NCI-H2171 treated with DMSO at 0.1 percent for 48 hours (cell line): Measurements from ENCODE around the gene CFAP46.
"Not testable (repeated sequence)": the region's sequence is repeated elsewhere in the genome, so short reads cannot be mapped to it uniquely, and the experiment has no call there.

ENCODE experiments used
- DNase-seq: peaks from one replicate; lab custom pipeline; 2025; lab: John Stamatoyannopoulos, UW

CFAP46 gene

DNA sequence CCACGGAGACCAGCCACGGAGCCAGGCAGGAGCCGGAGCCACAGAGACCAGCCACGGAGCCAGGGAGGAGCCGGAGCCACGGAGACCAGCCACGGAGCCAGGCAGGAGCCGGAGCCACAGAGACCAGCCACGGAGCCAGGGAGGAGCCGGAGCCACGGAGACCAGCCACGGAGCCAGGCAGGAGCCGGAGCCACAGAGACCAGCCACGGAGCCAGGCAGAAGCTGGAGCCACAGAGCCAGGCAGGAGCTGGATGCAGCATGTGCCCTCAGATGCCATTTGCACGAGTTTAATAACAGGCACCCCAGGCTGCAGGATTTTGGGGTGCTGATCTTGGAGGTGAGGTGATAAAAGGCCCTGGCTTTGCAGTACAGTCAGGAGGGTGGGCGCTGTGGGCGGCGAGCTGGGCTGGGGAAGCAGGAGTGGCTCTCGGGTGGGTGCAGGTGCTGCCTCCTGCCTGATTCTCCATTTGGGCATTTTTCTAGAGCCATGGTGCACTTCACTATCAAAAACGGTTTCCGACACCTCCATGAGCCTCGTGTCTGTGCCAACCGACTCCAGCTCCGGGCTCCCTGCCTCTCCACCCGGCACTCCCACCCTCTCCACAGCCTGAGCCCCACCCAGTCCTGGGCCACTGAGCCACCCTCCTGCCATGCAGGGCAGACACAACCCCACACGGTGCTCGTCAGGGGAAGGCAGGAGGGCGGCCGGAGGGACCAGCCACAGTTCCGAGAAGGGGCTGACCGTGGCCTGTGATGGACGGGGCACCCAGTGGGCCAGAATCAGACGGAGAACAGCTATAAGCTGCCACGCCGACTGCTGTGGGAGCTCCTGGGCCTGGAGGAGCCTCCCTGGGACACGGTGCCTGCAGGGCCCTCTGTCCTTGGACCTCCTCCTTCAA lies 115.6 kb downstream of the CFAP46 start:
- no peak for DNase-seq

DNA sequence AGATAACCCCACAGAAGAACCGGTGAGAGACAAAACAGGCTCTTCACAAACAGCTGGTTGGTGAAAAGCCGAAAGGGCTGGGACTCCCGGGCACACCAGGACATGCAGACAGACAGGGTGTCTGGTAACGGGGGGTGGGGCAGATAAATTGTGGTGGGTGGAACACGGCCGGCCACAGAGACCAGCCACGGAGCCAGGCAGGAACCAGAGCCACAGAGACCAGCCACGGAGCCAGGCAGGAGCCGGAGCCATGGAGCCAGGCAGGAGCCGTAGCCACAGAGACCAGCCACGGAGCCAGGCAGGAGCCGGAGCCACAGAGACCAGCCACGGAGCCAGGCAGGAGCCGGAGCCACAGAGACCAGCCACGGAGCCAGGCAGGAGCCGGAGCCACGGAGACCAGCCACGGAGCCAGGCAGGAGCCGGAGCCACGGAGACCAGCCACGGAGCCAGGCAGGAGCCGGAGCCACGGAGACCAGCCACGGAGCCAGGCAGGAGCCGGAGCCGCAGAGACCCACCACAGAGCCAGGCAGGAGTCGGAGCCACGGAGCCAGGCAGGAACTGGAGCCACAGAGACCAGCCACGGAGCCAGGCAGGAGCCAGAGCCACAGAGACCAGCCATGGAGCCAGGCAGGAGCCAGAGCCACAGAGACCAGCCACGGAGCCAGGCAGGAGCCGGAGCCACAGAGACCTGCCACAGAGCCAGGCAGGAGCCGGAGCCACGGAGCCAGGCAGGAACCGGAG lies 116.4 kb downstream of the CFAP46 start:
- DNase-seq, result not testable (repeated sequence)

DNA sequence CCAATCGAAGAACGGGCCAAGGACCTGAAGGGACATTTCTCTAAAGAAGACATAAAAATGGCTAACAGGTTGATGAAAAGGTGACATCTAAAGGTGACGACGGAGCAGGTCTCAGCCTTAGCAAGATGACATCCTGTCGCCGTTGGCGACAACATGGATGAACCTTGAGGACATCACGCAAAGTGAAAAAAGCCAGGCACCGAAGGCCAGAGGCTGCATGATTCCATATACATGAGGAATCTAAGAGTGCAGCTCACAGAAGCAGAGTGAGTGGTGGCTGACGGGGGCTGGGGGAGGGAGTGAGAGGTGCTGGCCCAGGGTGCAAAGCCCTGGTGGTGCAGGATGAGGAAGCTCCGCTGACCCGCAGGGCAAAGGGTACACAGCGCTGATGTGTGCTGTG lies 122.3 kb downstream of the CFAP46 start:
- DNase-seq, result no peak

DNA sequence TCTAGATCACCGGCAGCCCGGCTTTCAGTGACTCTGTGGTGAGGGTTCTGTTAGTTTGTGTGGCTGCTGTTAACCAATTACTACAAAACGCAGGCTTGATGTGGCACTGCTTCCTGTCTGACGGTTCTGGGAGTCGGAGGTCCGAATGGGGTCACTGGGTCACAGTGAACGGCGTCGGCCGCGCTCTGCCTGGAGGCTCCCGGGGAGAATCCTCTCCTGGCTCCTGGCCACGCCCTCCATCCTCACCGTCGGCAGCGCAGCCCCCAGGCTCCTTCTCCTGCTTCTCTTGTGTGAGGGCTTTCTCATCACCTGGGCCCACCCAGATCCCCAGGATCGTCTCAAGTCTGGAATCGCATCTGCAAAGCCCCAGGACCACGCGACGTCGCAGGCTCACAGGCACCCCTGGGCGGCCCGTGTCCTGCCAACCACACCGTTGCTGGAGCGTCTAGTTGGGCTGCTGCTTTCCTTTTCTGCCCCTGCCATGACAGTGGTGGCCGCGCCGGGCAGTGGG lies 124.6 kb downstream of the CFAP46 start:
- no peak for DNase-seq

DNA sequence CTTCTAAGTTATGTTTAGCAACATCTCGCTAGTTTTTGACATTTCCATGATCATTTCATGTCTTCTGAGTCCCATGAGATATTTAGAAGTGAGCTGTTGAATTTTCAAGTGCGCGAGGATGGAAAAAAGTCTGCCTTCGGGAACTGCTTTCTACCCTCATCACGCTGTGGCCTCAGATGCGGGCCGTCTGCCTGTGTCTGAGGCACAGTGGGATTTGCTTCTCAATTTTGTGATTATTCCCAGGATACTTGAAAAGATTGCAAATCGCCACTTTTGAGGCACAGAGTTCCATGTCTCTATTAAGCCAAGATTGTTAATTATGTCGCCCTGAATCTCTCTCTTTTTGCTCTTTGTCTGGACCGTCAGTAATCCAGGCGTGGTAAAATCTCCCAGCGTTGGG lies 125.7 kb downstream of the CFAP46 start:
- no peak for DNase-seq

DNA sequence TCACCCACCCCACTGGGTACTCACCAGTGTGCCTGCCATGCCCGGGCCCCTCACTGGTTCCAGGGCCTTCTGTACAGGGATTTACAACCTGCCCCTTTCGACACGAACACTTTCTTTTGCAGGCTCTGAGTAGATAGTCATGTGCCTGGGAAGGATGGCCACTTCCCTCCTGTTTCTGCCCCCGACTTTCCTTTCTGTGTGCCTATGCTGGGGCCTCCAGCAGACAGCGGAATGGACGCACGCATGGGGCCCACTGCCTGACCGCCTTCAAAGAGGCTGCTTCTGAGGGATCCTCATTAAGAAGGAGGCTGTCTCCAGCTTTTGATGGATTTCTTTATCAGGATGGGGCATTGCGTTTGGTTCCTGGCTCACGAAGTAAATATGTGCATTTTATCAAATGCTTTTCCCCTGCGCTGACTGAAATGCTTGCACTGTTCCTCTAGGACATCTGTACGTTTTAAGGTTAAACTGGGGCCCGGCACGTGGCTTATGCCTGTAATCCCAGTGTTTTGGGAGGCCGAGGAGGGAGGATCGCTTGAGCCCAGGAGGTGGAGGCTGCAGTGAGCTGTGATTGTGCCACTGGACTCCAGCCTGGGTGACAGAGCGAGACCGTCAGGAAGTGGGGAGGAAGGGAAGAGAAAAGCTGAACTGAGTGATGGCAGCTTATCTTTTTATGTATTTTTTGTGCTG lies 127.1 kb downstream of the CFAP46 start:
- no peak for DNase-seq

DNA sequence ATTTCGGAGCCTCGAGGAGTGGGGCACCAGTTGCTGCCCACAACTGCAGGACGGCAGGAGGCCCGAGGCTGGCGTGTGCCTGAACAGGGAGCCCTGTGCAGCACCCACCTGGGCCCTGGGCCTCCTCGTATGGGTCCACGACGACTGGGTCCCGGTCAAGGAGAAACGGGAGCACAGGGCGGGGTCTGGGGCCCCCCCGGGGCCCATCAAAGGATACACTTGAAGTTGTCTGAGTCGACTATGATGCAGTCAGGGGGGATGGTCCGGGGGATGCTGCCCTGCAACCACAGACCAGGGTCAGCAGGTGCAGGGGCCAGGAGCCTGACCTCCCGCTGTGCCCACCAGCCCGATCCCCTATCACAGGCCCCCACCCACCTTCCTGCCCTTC lies 127.9 kb downstream of the CFAP46 start:
- DNase-seq, result no peak

DNA sequence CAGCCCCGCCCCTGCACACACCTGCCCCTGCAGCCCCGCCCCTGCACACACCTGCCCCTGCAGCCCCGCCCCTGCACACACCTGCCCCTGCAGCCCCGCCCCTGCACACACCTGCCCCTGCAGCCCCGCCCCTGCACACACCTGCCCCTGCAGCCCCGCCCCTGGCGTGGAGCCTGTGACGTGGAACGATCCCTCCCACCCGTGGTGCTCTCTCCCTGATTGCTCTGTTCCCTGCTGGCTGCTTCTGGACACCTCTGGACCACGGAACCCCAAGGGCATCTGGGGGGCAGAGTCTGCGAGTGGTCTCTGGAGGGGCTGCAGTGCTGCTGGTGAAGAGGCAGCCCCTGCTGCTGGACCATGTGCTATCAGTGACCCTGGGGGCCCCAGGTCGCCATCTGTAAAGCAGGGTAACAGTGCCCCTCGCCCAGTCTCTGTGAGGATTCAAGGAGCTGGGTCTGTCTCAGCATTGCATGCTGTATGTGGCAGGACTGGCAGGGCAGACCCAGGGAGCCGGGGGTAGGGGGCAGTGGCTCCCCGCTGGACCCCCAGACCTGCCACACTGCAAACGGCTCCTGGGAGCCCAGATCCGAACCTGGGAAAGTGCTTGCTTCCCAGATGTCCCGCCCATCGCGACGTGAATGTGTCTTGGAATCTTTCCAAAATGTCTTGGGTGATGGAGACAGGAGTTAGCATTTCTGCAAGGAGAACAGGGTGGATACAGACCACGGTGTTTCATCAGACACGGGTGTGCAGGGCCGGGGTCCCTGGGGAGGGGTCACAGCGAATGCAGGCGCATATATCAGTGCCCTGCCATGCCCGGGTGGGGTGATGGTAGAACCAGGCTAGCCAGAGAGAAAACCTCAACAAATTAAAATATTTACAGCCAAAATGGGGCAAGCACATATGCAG lies 128.6 kb downstream of the CFAP46 start:
- no peak for DNase-seq

DNA sequence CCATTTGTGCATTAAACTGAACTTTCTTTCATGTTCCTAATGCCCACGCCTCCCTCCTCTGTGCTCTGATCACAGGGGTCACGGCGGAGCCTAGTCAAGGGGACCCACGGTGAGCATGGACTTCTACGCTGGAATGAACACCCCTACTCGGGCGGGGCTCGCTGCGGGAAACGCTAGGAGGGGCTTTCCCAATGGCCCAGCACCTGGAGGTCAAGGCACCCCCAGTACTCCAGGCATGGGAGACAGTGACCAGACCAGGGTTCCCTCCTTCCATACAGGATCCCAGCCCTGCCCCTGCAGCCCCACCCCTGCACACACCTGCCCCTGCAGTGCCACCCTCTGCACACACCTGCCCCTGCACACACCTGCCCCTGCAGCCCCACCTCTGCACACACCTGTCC lies 129.4 kb downstream of the CFAP46 start:
- no peak for DNase-seq

DNA sequence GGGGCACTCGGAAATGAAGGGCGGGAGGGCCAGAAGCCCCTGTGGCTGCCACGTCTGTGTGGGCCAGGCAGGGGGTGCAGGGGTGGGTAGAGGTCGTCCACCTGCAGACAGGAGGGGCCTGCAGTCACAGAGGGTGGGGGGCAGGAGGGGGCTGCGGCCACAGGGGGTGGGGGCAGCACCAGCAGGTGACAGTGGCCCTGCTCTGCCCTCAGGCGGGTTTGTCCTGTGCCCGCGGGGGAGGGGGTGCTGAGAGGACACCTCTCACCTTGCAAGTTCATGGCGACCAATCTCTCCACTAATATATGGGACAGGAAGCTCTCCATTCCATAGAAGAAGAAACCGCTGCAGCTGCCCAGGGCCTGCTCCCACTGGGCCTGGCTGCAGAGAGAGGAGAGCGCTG lies 129.8 kb downstream of the CFAP46 start:
- no peak for DNase-seq

DNA sequence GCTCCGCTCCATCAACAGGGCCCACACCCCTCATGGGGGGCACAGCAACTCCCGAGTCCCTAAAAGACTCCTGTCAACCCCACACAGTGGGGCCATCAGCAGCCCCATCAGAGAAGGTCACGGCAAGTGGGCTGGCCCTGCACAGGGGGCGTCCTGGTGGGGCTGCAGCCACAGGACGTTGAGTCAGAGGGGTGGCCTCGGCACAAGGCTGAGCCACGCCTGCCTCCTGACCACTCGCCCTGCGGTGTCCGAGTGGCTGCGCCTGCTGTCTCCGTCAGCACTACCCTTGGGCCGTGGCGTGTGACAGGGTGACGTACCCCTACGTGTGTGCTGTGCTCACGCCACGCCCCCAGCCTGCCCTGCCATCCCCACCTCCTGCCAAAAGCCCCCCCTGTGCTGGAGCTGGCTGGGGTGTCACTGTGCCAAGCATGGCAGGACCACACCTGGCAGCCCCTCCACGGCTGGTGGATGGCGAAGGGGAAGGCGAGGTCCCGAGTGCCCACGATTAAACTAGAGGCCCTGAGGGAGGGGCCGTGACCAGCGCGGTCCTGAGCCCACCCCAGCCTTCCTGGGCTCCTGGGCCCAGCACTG lies 130.4 kb downstream of the CFAP46 start:
- DNase-seq, result no peak

DNA sequence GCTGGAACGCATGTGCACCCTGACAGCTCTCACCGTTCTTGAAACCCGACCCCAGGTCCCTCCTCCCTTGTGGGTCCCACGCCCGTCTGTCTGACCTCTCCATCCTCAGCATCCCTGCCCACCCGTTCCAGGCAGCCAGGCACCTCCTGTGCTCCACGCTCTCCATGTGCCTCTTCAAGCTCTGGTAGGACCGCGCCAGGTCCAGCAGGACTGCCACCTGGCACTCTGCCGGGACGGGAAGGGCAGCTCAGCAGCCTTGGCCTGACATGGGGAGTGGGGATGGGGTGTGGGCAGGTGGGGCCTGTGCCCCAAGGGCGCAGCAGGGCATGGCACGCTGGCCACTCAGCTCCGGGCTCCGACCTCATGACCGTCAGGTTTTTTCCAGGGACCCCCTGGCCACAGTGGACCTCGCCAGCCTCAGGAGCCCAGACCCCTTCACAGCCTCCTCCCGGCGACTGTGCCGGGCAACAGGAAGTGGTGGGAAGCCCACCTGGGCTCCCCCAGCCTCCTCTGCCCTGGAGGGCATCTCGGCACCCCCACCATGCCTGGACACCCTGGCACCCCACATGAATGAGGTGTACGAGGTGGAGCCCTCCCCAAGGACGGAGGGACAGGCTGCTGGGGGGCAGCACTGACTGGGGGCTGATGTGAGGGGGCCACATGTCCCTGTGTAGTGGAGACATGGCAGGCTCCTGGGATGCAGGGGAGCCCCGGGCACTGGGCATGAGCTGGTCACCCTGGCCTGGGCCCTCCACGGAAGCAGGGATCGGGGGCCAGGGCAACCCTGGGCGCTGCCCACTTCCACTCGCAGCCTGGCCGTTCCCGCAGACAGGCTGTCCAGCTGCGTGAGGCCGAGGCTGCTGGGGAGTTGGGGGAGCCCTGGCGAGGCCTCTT lies 131.3 kb downstream of the CFAP46 start:
- DNase-seq, result no peak

DNA sequence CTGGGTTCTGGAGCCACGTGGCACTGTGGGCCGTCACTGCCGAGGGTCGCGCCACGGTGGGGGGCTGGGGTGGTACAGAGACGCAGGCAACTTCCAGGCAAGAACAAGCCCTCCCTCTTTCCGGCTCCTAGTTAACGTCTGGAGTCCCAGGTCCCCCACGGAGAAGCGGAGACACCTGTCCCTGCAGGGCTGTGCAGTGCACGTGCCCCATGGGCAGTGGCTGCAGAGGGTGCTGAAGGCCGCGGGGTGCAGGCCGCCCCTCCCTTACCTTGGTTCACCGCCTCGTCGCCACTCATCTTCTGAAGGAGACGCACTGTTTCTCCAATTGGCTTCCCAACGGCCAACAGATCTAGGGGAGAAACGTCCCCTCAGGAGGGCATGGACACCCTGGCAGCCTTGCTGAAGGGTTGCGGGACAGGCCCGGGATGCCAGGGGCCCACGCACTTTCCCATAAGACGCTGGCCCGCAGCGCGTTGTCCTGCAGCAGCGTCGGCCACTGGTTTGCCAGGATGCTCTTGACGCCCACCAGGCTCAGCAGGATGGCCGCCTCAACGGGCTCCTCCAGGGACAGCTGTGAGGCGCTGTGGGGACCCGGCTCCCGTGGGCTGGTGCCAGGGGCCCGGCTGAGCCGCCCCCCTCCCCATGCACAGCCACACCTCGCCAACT lies 132.1 kb downstream of the CFAP46 start:
- no peak for DNase-seq

DNA sequence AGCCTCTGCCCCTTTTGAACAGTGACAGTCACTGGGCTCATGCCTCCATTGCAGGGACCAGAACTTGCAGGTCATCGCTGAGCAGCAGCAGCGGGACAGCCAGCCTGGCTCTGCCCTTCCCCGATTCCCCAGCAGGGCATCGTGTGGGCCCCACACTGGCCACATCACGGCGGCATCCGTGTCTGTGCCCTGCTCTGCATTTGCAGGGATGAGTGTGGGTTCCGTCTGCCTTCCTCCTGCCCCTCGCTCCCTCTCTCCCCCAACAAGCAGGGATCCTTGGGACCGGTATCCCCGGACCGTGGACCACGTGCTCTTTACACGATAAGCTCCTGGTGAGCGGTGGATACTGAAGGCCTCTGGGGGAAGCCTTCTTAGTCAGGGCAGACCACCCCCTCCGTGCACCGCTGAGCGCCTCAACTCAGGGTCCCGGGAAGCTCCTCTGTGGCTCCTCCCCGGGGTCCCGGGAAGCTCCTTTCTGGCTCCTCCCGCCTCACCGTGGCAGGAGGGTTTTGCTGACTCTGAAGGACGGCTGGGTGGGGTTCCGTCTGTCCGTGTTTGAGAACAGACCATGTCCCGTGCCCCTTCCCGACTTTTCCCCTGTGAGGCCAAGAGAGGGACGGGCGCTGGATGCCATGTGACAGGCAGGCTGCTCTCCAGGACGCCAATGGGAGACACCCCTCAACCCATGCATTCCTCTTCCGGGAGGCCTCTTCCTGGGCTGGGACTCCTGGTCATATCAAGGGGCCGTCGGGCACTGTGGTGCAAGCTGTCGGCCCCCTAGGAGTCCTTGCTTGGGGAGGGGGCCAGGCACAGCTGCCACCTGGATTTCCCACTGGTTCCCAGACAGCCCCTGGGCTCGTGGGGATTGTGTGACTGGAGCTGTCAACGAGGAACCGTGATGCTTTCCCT lies 132.9 kb downstream of the CFAP46 start:
- DNase-seq, result no peak

DNA sequence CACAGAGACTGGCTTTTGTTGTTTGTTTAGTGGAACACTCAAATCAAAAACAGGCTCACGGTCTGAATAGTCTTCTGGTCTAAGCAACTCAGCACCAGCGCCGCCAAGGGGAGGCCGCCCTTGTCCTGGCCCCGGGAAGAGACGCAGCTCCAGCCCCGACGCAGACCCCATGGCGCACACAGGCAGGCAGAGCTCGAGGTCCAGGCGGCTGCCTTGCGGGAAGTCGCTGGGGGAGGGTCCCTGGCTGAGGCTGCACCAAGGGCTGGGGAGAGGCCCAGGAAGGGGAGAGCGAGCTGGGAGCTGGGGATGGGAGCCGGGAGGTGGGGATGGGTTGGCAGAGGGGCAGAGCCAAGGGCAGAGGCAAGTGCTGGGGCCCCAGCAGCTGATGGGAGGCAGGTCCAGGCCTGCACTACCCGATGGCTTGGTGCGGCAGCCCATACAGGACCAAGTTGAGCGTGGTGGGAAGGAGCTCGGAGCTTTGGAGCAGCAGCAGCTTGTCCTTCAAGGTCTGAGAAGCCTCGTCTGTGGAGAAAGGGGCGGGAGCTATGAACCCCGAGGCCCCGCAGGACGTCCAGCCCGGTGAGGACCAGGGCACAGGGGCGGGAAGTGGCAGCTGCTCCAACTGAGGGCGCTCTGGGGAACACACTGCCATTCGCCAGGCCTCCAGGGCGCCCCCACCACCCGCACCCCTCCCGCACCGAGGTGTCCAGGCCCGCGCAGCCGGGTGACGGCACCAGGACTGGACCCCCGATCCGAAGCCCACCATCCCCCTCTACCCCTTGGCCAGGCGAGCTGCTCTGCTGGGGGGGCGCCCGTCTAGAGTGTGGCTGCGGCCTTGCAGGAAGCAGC lies 133.8 kb downstream of the CFAP46 start:
- no peak for DNase-seq

DNA sequence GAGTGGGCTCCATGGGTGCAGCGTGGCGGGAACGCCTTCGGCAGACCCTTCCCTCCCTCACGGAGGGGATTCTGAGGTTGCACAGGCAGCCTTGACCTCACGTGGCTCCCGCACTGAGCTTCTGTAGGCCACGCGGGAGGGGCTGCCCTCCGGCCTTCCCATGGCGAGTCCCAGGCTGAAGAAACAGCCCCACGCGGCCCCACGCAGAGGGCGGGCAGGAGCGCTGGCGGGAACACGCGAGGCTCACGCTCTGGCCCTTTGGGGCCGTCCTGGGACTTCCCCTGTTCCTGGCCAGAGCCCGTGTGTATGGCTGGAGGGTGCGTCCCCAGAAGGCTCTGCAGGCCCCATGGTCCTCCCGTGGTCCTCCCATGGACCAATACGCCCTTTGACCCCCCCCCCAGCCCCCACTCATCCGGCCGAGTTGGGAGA lies 134.7 kb downstream of the CFAP46 start:
- no peak for DNase-seq

DNA sequence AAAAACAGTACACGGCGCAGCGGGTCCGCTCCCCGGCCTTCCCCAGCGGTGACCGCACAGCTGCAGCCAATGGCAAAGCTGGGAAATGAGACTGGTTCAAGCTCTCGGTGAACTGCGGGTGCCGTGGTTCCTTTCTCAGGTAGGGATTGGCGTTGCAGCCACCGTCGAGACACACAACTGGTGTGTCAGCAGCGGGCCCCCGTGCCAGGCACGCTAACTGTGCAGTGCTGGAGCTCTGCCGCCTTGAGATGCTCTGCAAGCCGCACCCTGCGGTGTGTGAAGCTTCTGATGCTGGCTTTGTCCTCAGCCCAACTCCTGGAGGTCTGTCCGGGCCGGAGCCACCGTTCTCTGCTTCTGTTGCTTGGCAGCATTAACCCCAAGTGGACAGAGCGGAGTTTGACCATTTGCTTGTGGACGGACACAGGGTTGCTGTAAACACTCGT lies 135.8 kb downstream of the CFAP46 start:
- no peak for DNase-seq
